Peyer's patch (tissue), 4 donors: ENCODE data around the gene ZBTB42.

Source experiments
- CTCF ChIP-seq, 6 experiments: fragments of 450-650 bp in 4 of 6; fragments of 200-600 bp in 2 of 6; sonication (generic) in 1 of 6; IDR thresholded peaks; one replicate each; pipeline ENCODE4 v1.5.1; 2017 to 2019; ENCODE audit warnings: antibody characterized with exemption in 6 of 6, mild to moderate bottlenecking in 3 of 6, moderate library complexity in 1 of 6
- POLR2A ChIP-seq, 2 donors: fragments of 450-650 bp; IDR thresholded peaks; one replicate each; pipeline ENCODE4 v1.5.1; 2017; ENCODE audit warnings: antibody characterized with exemption in 2 of 2, mild to moderate bottlenecking in 2 of 2, moderate library complexity in 2 of 2

- TF ChIP-seq CTCF (IDR thresholded peaks at IDR 0.05) (no peak), POLR2A (IDR thresholded peaks at IDR 0.05) (no peak)
Measured at GRCh38 chr14:104821971-104822608, 21.2 kb downstream of the ZBTB42 start.
